DMS 273 treated with DMSO at 0.1 percent for 48 hours (cell line): Measurements from ENCODE around the gene STAC2.

Experiments
- DNase-seq: peaks from one replicate; lab custom pipeline; 2025; lab: John Stamatoyannopoulos, UW

Gene STAC2

DNA sequence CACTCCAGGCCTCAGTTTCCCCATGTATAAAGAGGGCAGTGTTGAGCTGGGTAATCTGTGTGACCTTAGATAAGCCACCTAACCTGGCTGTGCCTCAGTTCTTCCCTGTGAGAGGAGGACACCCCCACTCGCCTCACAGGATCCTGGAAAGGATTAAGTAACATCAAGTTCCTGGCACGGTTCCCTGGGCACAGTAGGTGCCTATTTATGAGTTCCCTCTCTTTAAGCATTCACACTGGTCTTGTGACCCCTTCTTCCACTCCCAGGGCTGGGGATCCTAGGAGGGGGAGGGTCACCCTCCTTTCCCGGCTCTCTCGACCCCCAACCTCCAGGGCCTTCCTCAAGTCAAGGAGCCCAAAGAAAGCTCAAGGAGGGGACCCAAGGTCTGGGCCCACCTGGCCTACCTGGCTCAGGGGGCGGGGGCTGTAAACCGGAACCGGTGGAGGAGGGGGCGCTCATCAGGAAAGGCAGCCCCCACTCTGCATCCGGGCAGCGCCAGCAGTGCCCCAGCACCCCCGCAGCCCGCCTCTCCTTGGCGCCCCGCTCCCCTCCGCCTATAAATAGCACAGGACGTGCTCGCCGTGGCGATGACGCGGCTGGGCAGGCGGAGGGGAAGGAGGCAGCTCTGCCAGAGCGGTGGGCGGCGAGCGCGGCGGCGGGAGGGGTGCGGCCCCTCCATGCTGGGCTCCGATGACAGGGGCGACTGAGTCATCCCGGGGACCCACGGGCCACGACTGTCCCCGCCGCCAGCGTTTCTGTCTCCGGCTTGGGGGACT is 16.2 kb downstream of the STAC2 start:
- DNase-seq, result no peak

DNA sequence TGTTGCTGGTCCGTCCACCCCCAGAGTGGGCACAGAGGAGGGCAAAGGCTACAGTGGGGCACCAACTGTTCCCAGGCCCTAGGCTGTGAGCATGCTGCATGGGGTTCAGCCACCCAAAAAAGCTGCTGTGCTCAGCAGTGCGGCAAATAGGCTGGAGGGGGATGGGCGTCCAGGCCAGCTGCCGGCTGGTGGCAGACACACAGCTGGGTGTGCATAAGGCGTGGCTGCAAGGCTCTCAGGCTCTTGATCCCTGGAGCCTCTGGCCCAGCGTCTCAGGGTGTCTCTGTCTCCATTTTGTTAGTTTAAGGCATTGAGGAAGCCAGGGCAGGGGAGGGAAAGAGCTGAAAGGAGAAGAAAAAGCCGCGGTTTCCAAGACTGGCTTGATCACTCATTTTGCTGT is 16.9 kb downstream of the STAC2 start:
- DNase-seq, result peak; percentile 52

DNA sequence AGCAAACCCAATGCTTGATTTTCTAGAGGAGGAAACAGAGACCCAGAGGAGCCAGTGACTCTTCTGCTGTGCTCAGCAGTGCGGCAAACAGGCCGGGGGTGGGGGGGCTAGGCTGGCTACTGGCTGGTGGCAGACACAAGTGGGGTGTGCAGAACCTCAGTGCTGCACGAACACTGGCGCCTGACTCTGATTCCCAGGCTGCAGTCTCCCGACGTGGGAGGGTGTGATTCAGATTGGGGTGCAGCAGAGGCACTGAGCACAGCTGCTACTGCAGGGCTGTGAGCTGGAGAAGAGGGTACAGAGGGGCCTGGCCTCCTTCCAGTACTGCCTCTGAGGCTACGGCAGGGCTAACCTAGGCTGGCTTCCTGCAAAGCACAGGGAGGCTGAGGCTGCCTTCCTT is 17.6 kb downstream of the STAC2 start:
- no peak for DNase-seq

DNA sequence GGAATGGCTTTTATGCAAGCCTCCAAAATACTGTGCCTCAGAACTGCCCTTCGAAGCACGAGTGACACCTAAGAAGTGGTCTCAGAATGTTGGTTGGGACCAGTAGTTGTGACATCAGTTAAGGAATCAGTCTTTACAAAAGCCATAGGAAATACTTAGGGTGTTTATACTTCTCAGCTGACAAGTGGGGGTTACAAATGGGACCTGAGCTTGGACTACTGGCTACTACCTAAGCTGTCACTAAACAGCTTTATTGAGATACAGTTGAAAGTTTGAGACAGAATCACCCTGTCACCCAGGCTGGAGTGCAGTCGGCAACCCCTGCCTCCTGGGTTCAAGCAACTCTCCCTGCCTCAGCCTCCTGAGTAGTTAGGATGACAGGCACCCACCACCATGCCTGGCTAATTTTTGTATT is 20.6 kb downstream of the STAC2 start:
- DNase-seq, result no peak

DNA sequence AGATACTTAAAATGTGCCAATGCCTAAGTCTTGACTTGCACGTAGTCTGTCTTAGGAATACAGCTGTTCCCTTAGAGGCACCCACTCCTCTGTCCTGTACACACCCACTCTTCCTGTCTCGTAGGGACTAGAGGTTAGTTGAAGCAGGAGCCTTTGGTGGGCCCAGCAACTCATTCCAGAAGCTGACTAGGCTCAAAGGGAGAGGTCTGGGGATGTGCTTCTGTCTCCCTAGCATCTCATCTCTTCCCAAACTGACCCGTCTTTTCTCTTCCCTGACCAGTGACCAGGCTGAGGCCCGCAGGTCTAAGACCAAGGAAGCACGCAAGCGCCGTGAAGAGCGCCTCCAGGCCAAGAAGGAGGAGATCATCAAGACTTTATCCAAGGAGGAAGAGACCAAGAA is 21.5 kb downstream of the STAC2 start:
- DNase-seq, result no peak

DNA sequence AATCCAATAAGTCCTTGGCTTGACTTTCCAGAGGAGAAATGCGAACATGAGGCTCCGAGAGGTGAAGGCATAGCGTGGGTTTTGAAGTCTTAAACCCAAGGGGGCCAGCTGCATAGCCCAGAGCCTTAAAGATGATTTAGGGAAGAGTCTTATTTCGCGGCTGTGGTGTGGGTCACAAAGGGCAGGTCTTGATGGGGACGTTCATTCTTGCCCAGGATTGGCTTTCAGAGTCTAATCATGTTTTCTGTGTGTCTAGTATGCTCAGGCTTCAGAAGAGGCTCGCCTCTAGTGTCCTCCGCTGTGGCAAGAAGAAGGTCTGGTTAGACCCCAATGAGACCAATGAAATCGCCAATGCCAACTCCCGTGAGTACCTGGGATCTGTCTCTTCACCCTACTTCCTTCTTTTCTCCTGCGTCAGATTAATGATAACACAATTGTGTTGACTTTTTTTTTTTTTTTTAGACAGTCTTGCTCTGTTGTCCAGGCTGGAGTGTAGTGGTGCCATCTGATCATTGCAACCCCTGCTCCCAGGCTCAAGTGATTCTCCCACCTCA is 24.7 kb downstream of the STAC2 start:
- no peak for DNase-seq

DNA sequence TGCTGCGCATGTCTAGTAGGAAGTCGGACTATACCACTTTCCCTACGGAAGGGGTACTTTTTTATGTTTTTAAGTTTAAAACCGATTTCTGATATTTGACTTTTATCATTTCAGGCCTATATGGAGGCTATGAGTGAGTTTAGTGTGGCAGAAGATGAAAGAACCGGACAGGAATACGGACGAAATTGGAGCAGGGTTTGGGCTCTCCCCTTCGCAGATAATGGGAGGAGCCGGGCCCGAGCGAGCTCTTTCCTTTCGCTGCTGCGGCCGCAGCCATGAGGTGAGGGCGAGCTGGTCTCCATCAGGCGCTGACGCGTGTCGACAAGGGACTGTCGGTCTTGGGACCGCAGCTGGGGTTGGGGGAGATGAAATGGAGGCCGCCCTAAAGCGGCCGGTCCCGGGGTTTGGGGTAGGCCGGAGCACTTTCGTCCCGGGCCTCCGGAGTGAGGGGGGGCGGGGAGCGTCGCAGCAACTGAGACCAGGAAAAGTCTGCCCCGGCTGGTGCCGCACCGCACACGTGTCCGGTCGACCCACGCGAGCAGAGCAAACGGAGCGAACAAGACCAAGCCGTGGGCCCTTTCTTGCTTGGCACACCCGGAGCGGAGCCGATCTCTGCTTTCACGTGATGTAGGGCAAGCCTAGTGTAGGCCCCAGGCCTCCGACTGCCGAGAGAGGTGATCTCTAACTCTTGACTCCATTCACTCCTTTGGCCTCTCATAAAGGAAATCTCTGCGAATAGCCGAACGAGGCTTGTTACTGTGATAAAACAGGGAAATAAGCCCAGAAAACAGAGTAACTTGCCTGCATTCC is 25.5 kb downstream of the STAC2 start, which contains the start of gene RPL19:
Gene RPL19, plus strand, starts transcription at position 214 of the 810 bp plus-strand sequence. Its CDS starts 62 bp downstream, at position 276.
- no peak for DNase-seq

DNA sequence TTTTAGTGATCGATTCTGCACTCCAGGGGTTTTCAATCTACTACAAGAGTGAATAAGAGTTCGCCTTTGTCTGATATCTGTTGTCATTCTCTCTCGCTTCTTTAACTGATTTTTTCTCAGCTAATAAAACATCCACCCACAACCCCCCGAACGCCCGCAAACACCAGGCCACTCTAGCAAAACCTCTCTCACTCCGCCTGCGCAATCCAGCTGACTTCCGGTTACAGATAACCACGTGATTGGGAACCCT is 26.0 kb downstream of the STAC2 start:
- peak; percentile 87 for DNase-seq

DNA sequence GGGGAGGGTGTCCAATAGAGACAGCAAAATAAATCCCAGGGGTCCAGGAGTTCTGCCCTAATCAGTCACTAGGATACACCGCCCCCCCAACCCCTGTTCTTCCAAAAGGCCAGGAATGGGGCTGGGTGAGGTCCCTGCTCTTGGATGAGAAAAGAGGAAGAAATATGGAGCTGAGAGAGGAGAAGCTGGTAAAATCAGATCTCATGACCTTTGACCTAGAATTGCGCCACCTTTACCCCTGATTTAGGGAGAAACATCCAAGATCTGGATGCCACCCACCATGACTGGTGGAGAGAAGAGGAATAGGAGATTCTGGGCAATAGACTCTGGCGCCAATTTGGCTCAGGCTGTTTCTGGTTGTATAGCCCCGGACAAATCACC is 27.6 kb downstream of the STAC2 start:
- DNase-seq, result no peak

DNA sequence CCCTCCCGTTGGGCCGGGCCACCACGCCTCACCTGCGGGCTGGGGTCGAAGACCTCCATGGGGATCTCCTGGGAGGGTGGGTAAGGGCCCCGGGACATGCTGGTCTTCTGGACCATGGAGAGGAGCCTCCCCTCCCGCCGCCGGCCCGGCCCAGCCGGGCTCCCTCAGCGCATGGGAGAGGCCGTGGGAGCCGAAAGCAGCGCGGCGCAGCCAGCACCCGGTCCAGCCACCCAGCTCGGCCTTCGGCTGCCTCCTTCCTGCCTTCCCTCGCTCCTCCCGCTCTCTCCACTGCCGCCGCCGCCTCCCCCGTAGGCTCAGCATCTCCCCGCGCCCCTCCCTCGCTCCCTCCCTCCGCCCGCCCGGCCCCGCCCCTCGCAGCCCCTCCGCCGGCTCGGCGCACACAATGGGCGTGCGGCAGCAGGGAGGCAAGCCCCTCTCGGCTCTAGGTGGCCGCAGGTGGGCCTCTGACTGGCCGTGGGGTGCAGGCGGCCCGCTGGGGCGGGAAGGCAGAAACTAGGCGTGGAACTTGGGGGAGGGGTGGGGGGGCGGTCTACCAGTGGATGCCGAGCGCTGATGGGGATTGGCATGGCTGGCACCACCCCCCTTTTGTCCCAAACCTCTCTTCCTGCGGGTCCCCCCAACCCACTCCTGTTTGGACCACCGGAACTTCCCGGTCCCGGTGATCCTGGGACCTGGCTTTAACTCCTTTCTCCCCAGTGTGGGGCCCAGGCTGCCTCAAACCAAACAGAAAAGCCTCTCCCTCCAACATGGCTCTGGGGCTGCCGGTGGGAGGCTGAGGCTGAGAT is 28.2 kb downstream of the STAC2 start, which contains the start of gene CACNB1:
Gene CACNB1, minus strand, starts transcription at position 290 of the 806 bp plus-strand sequence. Its CDS starts 174 bp downstream, at position 116.
- DNase-seq, result peak; percentile 40

DNA sequence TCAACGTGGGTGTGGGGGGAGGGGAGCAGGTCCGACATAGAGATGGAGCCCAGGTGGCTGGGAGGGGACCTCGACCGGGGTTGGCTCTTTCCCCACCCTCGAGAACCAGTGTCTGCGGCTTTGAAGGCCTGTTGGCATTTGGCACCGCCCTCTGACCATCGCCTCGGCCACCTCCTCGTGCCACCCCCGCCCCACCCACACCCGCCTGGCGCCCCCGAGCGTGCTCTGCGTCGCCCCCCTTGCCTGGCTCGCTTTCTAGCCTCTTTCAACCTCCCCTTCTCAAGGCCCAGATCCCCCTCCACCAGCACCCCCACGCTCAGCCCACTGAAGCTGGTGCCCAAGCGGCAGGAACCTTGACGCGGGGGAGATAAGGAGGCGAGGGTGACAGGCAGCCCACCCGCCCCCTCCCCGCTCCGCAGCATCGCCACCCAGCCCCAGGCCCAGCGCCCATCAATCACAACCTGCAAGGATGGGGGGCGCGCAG is 28.9 kb downstream of the STAC2 start:
- DNase-seq, result no peak

DNA sequence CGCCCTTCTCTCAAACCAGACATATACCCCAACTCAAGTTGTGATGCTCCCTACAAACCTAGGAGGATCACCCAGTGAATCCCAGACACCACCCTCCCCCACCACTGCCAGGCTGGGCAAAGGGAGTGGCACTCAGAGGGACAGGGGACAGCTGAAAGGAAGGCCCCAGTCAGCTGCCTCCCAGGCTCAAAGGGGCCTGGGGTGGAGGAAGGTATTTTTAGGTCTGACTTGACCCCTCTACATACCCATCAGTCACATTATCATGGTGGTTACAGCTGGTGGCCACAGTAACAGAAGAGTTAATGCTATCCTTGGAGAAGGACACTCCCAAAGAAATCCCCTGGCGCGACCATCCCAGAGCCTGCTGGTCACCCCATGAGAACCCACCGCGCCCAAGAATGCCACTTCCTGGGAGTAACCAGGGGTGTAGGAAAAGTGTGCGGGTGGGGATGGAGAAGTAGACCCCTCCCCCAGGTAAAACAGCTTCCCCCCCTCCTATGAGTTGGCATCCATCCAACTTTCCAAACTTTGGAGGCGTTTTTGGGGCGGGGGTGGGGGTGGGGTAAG is 29.4 kb downstream of the STAC2 start:
- DNase-seq, result no peak

DNA sequence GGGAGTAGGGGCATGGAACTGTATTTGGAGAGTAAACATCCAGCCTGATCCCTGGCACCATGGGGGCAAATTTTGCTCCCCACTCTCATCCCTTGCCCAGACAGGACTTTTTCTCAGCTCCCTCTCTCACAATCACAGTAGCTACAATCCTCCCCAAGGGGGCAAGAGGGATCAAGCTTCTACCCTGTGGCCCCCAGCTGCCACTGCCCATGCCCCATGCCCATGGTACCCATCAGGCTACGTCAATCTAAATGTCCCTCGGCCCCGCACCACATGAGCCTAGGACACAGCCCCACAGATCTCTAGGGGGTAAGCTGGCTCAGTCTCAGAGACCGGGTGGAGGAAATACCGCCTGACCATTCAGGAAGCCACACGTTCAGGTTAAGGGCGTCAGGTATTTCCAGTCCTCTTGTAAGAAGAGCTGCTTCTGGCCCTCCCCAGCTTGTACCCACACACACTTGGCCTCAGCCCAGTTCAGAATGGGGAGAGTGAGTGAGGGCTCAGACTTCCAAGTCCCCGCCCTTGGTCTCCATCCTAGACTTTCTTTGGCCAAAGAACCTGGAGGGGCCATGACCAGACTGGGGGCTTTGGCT is 30.1 kb downstream of the STAC2 start:
- DNase-seq, result no peak

DNA sequence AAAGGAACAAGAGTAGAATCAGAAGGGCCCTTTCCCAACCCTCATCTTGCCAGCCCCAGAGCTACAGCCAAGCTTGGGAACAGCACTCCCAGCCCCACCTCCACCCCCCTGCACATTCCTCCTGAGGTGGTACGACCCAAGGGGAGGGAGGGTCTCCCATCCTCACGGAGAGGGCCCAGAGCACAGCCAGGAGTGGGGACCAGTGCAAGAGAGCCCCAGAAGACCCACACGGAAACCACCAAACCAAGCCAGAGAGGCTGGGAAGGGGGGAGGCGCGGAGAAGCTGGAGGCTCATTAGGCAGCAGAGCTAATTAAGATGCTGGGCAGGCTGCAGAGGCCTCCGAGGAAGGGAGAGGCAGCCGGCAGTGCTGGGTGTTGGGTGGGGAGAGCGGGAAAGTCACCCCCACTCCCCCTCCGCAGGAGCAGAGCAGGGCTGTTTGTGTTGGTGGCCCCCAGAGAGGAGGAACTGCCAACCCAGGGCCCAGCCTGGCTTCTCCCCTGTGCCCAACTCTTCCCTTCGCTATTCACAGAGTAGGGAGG is 30.7 kb downstream of the STAC2 start:
- no peak for DNase-seq

DNA sequence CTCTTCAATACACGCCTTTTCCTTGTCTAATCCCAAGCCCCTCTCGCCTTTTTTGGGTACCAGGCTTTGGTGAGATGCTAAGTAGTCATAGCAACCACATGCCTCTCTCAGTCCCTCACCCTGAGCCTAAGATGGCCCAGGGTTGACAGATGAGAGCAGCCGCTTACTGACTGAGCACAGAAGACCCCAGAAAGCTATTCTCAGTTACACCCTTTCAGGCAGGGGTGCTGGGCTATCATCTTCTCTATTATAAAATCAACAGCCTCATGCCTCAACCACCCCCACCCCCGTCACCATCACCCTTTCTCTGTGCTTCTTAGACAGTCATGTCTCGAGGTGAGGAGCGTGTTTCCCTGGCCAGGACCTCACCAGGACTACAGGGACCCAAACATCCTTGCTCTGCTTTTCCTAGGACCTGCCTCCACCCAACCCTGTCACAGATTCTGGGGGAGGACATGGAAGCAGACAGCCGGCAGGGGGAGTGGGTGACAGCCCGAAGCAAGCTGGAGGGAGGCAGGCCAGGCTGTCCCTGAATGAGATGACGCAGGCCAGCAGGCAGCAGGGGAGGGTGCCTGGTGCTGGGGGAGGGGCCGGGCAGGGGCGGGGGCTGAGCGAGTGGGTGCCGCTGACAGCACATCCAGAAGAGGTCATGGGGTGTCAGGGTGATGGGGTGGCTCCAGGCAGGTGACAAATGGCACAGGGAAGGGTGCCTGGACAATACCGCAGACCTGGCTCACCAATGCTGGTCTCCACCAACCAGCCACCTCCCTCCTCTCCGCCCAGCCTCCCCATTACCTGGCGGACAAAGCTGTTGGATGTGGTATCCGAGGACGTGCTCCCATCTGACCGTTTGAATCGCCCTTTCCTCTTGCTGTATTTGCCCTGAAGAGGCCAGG is 31.4 kb downstream of the STAC2 start:
- DNase-seq, result no peak

DNA sequence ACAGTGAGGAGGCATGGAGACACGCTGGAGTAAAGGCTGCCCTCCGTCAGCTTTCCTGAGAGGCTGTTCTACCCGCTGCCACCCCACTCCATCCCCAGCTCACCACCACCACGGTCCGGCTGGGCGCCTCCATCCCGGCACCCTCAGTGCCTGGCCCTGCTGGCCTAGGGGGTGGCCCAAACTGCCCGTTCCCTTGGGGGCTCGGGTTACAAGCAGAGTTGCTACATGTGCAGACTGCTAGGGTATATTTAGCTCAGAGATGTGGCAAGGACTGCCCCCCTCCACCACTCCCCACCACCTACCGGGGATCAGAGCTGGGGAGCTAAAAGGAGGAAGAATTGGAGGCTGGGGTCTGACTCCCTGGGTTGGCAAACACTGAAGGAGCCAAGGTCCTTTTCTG is 32.4 kb downstream of the STAC2 start:
- no peak for DNase-seq

DNA sequence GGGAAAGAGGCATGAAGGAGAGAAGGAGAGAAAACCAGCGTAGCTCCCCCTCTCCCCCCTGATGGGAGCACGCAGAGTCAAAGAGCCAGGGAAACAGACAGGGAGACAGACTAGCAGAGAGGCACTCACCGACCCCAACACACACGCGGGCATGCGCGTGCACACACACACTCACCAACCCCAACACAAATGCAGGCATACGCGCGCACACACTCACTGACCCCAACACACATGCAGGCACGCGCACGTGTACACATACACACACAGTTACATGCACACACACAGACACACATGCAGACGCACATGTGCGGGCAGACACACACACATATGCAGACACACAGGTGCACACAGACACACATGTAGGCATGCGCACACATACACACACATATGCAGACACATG is 32.8 kb downstream of the STAC2 start:
- no peak for DNase-seq

DNA sequence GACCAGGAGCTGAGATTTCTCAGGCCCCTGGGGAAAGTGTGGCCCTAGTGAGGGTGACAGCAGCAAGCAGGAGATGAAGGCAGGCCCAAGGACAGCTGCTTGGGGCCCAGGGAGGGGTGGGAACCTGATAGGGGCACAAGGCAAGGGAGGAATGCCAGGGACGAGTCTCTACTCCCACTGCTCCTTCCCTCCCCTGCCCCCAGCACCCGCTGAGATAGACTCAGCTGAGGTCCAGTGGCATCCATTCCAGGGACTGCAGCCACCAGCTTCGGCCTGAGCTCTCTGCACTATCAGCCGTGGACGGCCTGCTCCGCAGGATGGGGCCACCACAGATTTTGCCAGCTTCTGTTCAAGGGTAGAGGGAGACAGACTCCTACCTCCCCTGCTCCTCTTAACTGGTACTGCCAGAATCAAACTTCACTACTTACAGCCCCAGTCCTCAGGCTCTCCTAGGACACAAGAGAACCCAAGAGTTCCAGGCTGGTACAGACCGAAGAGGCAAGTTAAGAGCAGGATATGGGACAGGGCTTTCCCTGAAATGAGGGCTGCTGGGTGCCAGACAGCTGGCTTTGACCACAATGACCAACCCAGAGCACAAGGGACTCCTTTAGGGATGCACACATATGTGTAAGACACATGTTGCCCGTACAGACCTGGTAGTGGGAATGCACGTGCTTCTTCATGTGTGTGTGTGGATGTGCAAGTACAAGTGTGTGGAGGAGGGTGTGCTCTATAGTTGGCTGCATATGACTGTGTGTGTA is 33.8 kb downstream of the STAC2 start:
- no peak for DNase-seq

DNA sequence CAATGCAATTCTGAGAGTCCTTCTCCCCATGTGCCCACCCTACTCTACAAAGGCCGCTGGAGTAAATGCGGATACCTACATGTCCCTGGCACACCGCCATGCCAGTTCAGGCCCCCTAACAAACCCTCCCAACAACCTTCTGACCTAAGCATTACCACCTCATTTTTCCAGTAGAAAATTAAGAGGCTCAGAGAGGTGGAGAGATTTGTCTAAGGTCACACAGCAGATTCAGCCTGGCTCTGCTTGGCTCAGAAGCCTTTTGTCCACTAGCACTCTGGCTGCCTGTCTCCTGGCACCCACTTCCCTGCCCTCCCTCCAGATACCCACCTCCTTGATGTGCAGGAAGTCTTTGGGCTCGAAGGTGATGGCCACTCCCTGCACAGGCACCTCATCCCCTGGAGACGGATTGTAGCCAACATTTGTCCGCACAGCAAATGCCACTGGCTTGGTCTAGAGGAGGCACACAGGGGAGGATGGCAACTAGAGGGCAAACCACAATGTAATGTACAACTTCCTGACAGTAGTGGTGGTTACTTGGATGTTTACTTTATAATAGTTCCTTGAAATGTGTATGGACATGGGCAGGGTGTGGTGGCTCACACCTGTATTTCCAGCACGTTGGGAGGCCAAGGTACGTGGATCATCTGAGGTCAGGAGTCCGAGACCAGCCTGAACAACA is 38.5 kb downstream of the STAC2 start:
- no peak for DNase-seq
